Effector memory CD4-positive, alpha-beta T cell (primary cell): ENCODE results near the gene PYGB.
"Not testable (repeated sequence)": the region's sequence is repeated elsewhere in the genome, so short reads cannot be mapped to it uniquely, and the experiment has no call there.

Experiments used
- DNase-seq, 3 donors: peaks; one replicate each; pipeline ENCODE4 v3.0.0-alpha.2; 2020
- H3K27ac ChIP-seq: 2 replicates; pipeline ENCODE4 v1.7.0; 2013; ENCODE audit warnings: mild to moderate bottlenecking, low read length, moderate library complexity; ENCODE audit not compliant: insufficient read depth, poor library complexity, severe bottlenecking
- H3K27me3 ChIP-seq: replicated peaks from 2 replicates; pipeline ENCODE4 v1.7.0; 2013; ENCODE audit warnings: mild to moderate bottlenecking, low read length; ENCODE audit not compliant: insufficient read depth, control insufficient read depth, poor library complexity, severe bottlenecking
- H3K36me3 ChIP-seq: 2 replicates; pipeline ENCODE4 v1.7.0; 2013; ENCODE audit warnings: mild to moderate bottlenecking, low read length, moderate library complexity; ENCODE audit not compliant: control insufficient read depth, insufficient read depth
- H3K4me1 ChIP-seq: 2 replicates; pipeline ENCODE4 v1.7.0; 2013; ENCODE audit warnings: low read length, mild to moderate bottlenecking; ENCODE audit not compliant: control insufficient read depth, insufficient read depth, poor library complexity, severe bottlenecking
- H3K4me3 ChIP-seq: 2 replicates; pipeline ENCODE4 v1.7.0; 2013; ENCODE audit warnings: low read length, low read depth, mild to moderate bottlenecking; ENCODE audit not compliant: insufficient read depth, poor library complexity, severe bottlenecking
- H3K9me3 ChIP-seq: 2 replicates; pipeline ENCODE4 v1.7.0; 2013; ENCODE audit warnings: mild to moderate bottlenecking, low read length, moderate library complexity; ENCODE audit not compliant: control insufficient read depth

PYGB gene

DNA sequence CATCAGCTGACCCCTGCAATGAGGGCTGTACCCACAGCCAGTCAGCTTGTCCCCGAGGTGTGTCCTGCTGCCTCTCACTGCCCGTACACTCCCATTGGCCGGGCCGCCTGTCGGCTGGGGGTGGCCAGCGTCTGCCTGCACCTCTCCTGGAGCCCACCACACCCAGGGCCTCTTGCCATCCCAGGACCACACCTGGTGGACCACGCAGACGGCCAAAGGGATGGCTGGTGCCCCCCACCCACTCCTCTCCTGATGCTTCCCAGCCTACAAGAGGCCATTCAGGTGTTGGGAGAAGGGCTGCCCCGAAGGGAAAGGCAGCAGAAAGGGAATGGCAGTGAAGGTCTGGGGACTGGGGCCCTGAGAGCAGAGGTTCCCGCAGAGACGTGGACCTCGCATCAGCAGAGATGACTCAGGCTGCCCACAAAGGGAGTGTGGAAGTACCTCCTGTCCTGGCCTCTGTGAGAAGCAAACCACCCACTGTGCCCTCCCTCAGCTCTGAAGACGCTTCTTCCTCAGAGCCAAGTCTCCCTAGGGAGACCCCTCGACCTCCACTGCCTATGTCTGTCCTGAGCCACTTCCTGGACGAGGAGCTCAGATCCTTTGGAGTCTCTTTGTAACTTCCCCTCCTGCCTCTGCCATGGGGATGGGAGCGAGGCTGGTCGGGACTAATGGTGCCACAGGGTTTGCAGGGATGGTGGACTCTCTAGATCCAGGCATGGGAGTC, 60.9 kb downstream of the PYGB start:
- H3K27me3 ChIP-seq: no peaks in the 10 kb centered on the region
- H3K36me3 ChIP-seq: peaks cover 3% of the 10 kb centered on the region
- H3K27ac ChIP-seq: no peak overlapping the region
- H3K4me1 ChIP-seq: peaks cover 14% of the 10 kb centered on the region
- no peak overlapping the region for H3K4me3 ChIP-seq
- no peak for DNase-seq
- no peaks in the 10 kb centered on the region for H3K9me3 ChIP-seq

DNA sequence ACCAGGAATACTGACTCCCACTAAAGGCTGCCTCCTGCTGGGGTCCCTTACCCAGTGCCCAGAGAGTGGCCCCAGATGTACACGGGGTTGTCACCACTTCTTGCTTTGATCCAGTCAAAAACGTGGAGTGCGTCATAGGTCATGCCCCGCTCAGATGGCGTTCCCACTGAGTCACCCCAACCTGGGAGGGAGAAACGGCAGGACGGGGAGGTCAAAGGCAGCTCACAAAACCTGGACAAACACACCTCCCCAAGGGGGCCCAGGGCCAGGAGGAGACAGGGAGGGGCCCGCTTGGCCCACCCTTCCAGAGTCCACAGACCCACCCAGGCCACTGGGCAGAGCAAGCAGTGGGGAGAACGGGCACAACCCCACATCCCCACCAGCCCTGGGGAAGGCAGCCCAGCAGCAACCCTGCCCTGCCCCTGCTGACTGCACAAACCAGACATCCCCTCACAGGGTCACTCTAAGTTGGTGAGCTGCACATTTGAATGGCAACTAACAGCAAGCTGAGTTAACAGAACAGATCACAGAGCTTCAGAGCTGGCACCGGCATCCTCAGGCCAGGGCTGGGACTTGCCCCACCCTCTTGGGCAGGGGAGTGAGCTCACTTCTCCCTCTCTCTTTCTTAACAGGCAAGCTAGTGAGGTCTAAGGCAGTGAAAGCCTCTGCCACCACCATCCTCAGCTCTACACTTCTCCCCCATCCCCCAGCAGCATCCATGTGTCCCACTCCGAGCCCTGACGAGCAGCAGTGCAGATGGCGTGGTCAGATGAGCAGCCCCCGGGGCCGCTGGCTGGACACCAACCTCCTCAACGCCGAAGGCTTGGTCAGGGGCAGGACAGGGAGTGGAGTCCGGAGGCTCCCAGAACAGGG, 61.7 kb downstream of the PYGB start:
- Histone ChIP-seq H3K9me3 (no peaks in the 10 kb centered on the region), H3K27me3 (no peaks in the 10 kb centered on the region), H3K4me3 (no peak overlapping the region), H3K36me3 (peaks cover 5% of the 10 kb centered on the region), H3K4me1 (peaks cover 14% of the 10 kb centered on the region), H3K27ac (no peak overlapping the region)
- no peak for DNase-seq

- Histone ChIP-seq H3K27me3 (no peaks in the 10 kb centered on the region), H3K4me1 (peaks cover 14% of the 10 kb centered on the region), H3K4me3 (peak overlapping the region; percentile 42), H3K9me3 (no peaks in the 10 kb centered on the region), H3K36me3 (peaks cover 6% of the 10 kb centered on the region), H3K27ac (peak overlapping the region; percentile 18)
- DNase-seq: peak in 1 of 3 donors; percentile 7
These were observed 62.5 kb downstream of the PYGB start for GRCh38 chr20:25310268-25310920.

DNA sequence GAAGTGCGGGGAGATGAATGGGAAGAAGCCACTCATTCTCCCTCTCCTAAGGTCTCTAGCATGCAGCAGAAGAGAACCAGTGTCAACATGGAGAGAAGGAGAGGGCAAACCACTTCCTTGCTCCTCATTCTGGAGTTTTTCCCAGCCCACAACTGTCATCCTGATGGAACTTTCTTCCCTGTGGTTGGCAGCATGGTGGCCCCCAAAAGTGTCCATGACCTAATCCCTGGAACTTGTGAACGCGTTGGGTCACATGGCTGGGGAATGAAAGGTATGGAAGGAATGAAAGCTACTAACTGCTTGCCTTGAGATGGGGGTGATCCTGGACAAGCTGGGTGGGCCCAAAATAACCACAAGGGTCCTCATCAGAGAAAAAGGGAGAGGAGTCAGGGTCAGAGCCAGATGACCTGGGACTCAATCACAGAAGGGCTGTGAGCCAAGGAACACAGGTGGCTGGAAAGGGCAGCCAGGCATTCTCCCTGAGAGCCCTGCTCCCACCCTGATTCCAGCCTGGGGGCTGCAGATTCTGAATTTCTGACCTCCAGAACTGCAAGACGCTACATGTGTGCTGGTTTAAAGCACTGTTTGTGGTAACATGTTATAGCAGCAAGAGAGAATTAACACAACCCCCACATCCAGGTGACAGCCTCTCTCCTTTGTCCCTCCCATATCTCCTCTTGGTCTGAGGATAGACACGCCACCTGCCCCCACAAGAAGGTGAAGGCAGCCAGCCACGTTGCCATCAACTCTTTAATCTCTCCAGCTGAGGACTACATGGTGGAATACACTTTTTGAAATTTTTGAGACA, 63.2 kb downstream of the PYGB start:
- Histone ChIP-seq H3K27ac (no peak overlapping the region), H3K9me3 (no peaks in the 10 kb centered on the region), H3K27me3 (no peaks in the 10 kb centered on the region), H3K36me3 (peaks cover 6% of the 10 kb centered on the region), H3K4me1 (peaks cover 14% of the 10 kb centered on the region), H3K4me3 (peak overlapping the region; percentile 42)
- no peak for DNase-seq

- not testable (repeated sequence) for DNase-seq, H3K27ac ChIP-seq
These were observed 64.8 kb downstream of the PYGB start for GRCh38 chr20:25312716-25313115.

DNA sequence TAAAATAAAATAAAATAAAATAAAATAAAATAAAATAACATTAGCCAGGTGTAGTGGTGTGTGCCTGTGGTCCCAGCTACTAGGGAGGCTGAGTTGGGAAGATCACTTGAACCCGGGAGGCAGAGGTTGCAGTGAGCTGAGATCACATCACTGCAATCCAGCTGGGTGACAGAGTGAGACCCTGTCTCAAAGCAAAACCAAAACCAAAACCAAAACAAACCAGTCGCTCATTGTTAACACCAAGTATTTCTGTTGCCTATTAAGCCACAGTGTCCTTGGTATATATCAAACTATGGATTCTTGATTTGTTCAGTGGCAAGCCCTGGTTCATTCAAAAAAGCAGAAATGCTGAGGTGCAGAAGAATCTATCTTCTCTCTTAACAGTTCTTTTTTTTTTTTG, 65.7 kb downstream of the PYGB start:
- H3K27ac ChIP-seq: no peak overlapping the region
- H3K9me3 ChIP-seq: no peaks in the 10 kb centered on the region
- H3K4me3 ChIP-seq: no peak overlapping the region
- H3K27me3 ChIP-seq: no peaks in the 10 kb centered on the region
- H3K4me1 ChIP-seq: peaks cover 14% of the 10 kb centered on the region
- DNase-seq: no peak
- peaks cover 3% of the 10 kb centered on the region for H3K36me3 ChIP-seq

More at GRCh38 chr20:25312716-25313115, 64.8 kb downstream of the PYGB start:
- not testable (repeated sequence) for H3K36me3 ChIP-seq, H3K4me3 ChIP-seq, H3K9me3 ChIP-seq, H3K27me3 ChIP-seq
- peaks cover 14% of the 10 kb centered on the region for H3K4me1 ChIP-seq

- Histone ChIP-seq H3K27me3 (no peaks in the 10 kb centered on the region), H3K4me3 (no peak overlapping the region), H3K27ac (no peak overlapping the region), H3K4me1 (peaks cover 14% of the 10 kb centered on the region), H3K36me3 (peaks cover 3% of the 10 kb centered on the region), H3K9me3 (no peaks in the 10 kb centered on the region)
- no peak for DNase-seq
These were observed 66.9 kb downstream of the PYGB start for GRCh38 chr20:25314497-25315417.

GRCh38 chr20:25315418-25316210, 67.7 kb downstream of the PYGB start:
- no peak for DNase-seq
- Histone ChIP-seq H3K4me1 (peaks cover 9% of the 10 kb centered on the region), H3K9me3 (no peaks in the 10 kb centered on the region), H3K27ac (no peak overlapping the region), H3K36me3 (peaks cover 9% of the 10 kb centered on the region), H3K4me3 (no peak overlapping the region), H3K27me3 (no peaks in the 10 kb centered on the region)
